ENCODE results near the gene SLC22A17.

SLC22A17 gene

GRCh38 chr14:23302290-23303225, 50.1 kb downstream of the SLC22A17 start, which contains the start of gene PPP1R3E:
TSS of gene PPP1R3E (minus strand) at chr14:23302859. CDS start at chr14:23302576, 283 bp downstream.
- peak; percentile 69 for DNase-seq

GRCh38 chr14:23301969-23302289, 50.8 kb downstream of the SLC22A17 start:
- no peak for DNase-seq

GRCh38 chr14:23301288-23301968, 51.3 kb downstream of the SLC22A17 start:
- peak; percentile 99 for DNase-seq

GRCh38 chr14:23300687-23301223, 51.9 kb downstream of the SLC22A17 start:
- DNase-seq: peak; percentile 36

GRCh38 chr14:23299986-23300686, 52.6 kb downstream of the SLC22A17 start:
- no peak for DNase-seq

DNA sequence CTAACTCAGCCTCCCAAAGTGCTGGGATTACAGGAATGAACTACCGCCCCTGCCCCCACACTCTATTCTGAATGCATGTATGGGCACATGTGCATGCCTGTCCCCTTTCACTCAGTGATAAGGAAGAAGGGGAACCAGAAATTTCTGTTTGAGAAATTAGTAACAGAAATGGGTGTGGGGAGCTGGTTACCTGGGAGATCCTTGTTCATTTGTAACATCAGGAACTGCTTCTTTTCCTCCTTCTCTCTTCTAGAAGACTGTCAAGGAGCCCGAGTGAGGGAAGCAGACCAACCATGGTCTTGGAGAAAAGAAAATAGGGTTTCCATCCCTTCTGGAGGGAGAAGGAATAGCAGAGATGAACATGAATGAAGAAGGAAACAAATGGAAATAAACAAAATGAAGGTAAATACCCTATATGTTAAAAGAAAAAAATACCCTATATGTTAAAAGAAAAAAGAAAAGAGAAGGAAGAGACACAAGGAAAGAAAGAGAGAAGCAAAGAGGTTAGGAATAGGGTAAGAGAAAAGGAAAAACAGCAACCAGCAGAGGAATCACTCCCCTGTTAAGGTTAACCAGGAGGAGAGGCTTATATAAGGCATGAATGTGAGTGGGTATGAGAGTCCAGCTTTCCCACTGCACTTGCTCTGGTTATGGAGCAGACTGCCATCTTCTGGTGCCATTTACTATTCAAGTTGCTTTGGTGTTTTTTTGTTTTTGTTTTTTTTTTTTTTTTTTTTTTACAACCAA, 53.3 kb downstream of the SLC22A17 start:
- DNase-seq: no peak

DNA sequence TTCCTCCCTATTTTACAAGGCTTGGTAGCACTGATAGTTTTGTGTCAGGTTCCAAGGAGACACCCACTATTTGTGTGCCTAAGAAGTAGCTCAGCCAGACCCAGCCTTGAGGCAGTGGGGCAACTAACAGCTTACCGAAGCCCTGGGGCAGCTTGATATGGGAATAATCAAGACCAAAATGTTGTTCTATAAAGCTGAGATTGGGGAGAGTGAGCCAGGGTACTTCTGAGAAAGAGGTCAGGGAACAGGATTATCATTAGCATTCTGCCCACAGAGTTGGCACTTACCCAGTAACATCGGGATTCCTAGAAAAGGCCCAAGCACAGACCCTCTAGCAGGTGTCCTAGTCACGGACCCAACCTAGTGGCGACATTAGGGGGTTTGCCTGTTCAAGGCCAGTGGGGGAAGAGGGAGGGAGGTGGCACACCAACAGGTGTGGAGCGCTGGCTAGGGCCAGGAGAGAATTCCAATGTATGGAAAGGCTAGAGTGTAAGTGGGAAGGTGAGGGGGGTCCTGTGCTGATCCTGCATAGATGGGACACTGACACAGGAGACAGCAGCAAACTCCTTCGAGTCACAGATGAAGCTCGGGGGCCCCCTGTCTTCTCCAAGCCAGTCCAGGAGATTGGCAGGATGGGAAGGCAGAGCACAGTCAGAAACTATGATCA, 54.9 kb downstream of the SLC22A17 start:
- no peak for DNase-seq

DNA sequence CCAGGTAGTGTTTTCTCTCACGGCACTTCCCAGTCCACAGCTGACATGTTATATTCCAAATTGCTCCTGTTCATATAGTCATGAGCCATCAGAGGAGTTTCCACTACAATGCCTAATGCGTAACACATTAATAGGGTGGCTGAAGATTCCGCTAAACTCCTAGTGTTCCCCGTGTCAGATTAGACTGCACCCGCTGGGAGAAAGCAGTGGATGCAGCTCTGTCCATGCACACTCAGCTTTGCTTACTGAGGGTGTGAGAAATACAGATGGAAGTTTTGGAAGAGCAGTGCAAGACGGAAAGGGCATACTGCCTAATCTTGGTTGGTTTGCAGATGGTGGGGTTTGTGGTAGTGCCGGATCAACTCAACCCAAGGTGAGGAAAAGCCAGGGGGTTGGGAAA, 55.6 kb downstream of the SLC22A17 start:
- no peak for DNase-seq

All from NCI-H526 treated with DMSO at 0.1 percent for 48 hours (cell line).